HG03442 (cell line): ENCODE measurements around the gene FAHD1.
"Not testable (repeated sequence)": the region's sequence is repeated elsewhere in the genome, so short reads cannot be mapped to it uniquely, and the experiment has no call there.

ENCODE experiments used
- ATAC-seq: cut with Tn5 transposase; IDR thresholded peaks from one replicate; pipeline ENCODE4 v1.9.1; 2021; ENCODE audit warnings: mild to moderate bottlenecking, moderate library complexity; ENCODE audit not compliant: unreplicated experiment

Gene FAHD1

GRCh38 chr16:1788708-1789100 is 38.3 kb upstream of the FAHD1 start:
- no peak for ATAC-seq

DNA sequence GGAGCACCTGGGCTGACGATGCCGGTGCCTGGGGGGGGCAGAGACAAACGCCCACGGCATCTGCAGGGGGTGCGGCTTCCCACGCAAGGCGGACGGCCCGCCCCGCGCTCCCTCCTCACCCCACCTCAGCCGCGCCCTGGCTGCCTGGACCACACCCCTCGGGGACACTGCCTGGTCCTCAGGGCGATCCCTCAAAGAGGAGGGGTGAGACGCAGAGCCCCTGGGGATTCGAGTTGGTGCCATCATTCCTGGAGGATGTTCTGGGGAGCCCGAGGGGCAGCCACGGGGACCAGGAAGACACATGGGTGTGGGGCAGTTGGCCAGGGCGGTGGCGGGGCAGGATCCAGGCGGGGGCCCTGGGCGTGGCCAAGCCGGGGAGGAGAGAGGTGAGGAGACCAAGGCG is 37.4 kb upstream of the FAHD1 start:
- ATAC-seq = no peak

DNA sequence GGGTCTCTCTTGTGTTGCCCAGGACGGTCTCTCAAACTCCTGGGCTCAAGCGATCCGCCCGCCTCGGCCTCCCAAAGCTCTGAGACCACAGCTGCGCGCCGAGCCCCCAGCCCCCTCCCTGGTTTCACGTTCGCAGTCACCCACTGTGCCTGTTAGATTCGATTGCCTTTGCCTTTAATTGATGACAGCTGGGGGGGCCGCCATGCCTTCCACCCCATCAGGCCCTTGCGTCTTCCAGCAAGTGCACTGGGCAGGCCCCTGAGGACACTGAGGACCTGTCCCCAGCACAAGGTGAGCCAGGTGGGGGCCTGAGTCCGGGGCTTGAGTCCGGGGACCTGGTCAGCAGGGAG is 36.8 kb upstream of the FAHD1 start:
- no peak for ATAC-seq

GRCh38 chr16:1790611-1791255 is 36.3 kb upstream of the FAHD1 start:
- ATAC-seq = no peak

GRCh38 chr16:1791256-1791942 is 35.6 kb upstream of the FAHD1 start:
- no peak for ATAC-seq

GRCh38 chr16:1791943-1792812 is 34.8 kb upstream of the FAHD1 start:
- no peak for ATAC-seq

- ATAC-seq = no peak
These were observed 34.0 kb upstream of the FAHD1 start for GRCh38 chr16:1792836-1793577.

DNA sequence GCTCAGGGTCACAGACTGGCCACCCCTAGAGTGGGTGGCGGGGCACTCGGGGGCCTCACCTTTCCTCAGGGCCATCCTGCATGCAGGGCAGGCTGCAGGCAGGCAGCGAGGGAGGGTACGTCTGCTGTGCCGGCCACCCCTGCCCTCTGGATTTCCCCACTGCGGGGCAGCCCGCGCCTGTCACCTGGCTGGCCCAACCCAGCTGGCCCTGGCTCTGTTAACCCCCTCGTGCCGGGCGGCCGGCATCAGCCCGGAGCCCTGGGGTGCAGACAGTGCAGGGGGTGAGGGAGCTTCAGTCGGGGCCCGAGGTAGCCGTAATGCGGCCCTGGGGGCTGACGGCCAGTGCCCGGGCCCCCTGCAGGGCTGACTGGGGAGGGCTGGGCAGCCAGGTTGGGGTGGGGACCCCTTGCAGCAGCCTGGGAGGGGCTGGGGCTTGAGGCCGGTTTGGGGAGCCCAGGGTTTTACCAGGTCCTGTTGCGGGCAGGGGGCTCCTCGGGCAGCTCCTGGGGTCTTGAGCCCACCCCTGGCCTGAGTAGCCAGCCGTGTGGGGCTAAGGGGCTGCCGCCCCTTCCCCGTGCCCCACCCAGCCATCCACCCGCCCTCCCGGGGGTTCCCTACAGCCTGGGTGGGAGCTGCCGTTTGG is 33.3 kb upstream of the FAHD1 start, which contains the start of gene IGFALS:
IGFALS (minus strand) TSS at position 128 of the 643 bp plus-strand sequence; CDS start at position 75, 53 bp downstream.
- no peak for ATAC-seq

- no peak for ATAC-seq
These were observed 32.7 kb upstream of the FAHD1 start for GRCh38 chr16:1794221-1794871.

DNA sequence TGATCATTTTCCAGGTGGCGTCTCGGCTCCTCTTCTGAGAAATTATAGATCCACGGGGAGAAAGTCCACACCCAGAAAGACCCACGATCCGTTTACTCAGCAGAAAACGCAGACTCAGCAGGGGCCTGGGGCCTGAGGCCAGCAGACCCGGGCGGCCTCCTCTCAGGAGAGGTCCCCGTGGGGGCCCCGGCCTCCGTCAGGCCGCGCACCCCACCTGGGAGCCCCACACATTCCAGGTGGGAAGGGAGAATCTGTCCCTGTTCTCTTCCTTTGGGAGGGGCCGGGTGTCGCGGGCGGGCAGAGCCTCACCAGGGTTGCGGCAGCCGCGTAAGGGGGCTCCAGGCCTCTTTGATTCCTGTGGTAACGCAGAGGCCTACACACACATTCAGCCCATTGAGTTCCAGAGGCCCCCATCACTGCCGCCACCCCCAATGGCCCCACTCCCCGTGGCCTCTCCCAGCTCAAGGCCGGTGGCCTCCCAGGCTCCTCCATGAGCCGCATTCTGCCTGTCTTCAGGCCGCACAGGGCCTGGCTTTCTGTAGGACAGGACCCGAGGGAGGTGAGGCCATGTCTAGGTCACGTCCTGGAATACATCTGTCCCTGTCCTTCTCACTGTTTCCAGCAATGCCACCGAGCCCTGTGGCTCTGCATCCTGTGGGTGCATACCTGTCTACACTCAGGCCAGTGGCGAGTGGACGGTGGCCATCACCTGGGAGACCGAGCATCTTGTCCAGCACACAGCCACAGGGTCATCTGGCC is 31.9 kb upstream of the FAHD1 start:
- ATAC-seq = no peak

DNA sequence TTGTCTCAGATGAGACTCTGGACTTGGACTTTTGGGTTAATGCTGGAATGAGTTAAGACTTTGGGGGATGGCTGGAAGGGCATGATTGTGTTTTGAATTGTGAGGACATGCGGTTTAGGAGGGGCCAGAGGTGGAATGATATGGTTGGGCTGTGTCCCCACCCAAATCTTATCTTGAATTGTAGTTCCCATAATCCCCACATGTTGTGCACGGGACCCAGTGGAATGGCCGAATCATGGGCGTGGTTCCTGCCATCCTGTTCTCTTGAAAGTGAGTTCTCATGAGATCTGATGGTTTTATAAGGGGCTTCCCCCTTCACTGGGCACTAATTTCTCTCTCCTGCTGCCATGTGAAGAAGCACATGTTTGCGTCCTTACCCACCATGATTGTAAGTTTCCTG is 27.7 kb upstream of the FAHD1 start:
- ATAC-seq = not testable (repeated sequence)

DNA sequence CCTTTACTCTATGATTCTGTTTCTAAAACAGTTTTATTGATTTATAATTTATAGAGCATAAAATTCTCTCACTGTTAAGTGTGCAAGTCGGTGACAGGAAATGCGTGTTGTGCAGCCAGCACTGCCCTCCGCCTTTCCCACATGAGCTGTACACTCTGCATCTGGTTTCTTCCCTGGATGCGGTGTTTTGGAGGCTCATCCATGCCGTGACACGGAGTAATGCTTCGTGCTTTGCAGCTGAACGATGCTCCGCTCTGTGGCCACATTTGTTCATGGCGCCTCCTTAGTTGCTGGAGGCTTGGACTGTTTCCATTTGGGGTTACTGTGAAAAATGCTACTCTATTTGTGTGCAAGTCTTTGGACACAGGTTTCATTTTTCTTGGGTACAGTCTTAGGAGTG is 26.3 kb upstream of the FAHD1 start:
- ATAC-seq = no peak

DNA sequence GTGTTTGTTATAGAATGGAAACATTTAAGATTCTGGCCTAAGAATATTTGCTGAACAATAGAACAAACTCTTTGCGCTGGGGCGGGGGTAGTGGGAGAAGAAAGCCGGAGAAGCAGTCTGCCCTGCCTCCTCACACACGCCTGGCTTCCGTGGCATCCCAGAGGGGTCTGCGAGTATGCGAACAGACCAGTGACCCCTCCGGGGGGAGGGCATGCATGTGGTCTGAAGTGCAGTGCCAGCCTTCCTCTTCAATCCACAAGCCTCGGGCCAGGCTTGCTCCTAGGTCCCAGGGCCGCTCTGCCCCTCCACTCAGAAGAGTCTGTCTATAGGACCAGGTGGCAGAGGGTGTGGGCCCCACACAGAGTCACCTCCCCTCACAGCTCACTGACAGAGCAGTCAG is 19.4 kb upstream of the FAHD1 start:
- ATAC-seq = no peak

DNA sequence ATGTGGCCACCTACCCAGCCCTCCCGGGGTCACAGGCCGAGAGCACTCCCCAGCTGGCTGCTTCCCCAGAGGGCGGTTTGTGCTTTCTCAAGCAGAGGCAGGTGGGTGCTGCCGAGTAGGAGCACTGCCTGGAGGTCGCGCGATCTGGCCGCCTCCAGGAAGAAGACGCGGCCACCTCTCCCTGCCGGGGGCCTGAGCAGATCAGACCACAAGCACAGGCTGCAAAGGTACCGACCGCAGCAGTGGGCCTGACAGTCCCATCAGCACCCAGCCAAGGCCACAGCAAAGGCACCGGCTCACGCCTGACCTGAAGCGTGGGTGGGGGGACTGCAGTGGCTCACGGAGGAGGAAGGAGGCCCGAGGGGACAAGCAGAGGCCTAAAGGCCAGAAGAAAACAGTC is 18.3 kb upstream of the FAHD1 start:
- ATAC-seq = no peak

GRCh38 chr16:1809281-1809801 is 17.7 kb upstream of the FAHD1 start:
- ATAC-seq = no peak

GRCh38 chr16:1810106-1810505 is 16.9 kb upstream of the FAHD1 start:
- ATAC-seq = no peak

GRCh38 chr16:1810536-1810935 is 16.5 kb upstream of the FAHD1 start:
- no peak for ATAC-seq

DNA sequence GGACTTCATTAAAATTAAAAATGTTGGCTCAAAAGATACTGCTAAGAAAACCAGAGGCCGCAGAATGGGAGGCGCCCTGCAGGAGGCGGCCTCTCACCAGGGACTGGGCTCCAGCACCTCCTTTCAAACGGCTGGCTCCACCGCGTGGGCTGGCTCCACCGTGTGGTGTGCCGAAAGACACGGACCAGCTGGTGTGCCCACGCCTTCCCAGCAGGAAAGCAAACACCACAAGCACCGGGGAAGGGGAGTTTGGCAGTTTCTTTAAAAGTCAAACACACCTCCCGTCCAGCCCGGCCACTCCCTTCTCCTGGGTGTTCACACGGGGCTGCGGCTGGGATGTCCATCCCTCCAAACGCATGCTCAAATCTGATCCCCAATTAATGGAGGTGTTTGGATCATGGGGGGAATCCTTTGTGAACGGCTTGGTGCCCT is 14.3 kb upstream of the FAHD1 start:
- no peak for ATAC-seq

DNA sequence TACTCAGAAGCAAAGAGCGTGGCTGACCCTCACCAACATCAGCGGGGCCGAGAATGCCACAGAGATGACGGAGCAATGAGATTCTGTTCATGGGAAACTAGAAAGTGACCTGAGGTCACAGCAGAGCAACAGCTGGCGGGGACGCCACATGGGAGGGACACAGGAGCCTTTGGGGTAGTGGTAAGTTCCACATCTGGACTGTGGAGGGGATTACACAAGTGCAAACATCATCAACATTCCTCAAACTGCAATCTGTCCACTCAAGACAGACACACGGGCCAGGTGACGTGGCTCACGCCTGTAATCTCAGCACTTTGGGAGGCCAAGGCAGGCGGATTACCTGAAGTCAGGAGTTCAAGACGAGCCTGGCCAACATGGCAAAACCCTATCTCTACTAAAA is 11.5 kb upstream of the FAHD1 start:
- ATAC-seq = no peak
